GM23248 (cell line): ENCODE results near the gene SYT1. TPM values are rescaled to one million over a fixed set of nuclear protein-coding genes. Genes with fewer than 3 reads are reported as not detected.
A peak's percentile ranks its signal among the peaks of the same experiment; 100 is the strongest.

Source experiments
- DNase-seq: peaks from one replicate; pipeline ENCODE4 v3.0.0-alpha.2; 2015
- H2AFZ ChIP-seq: fragments of 200-600 bp; sonication (generic); 2 replicates; pipeline ENCODE4 v1.6.1; 2016; ENCODE audit warnings: antibody characterized with exemption
- H3F3A ChIP-seq: fragments of 200-600 bp; sonication (generic); 2 replicates; pipeline ENCODE4 v1.6.1; 2016; ENCODE audit warnings: mild to moderate bottlenecking, antibody characterized with exemption, mixed run types; ENCODE audit not compliant: insufficient read depth
- H3K27ac ChIP-seq: fragments of 200-600 bp; sonication (generic); 2 replicates; pipeline ENCODE4 v1.5.1; 2016; ENCODE audit warnings: mild to moderate bottlenecking
- H3K27me3 ChIP-seq: fragments of 200-600 bp; sonication (generic); replicated peaks from 2 replicates; pipeline ENCODE4 v1.6.1; 2016; ENCODE audit warnings: mild to moderate bottlenecking; ENCODE audit not compliant: insufficient read depth
- H3K36me3 ChIP-seq: fragments of 200-600 bp; sonication (generic); 2 replicates; pipeline ENCODE4 v1.6.1; 2016; ENCODE audit warnings: low read depth, mild to moderate bottlenecking
- H3K4me1 ChIP-seq: fragments of 200-600 bp; sonication (generic); 2 replicates; pipeline ENCODE4 v1.6.1; 2016; ENCODE audit warnings: mild to moderate bottlenecking; ENCODE audit not compliant: insufficient read depth
- H3K4me2 ChIP-seq: fragments of 200-600 bp; sonication (generic); one replicate; pipeline ENCODE4 v1.6.1; 2016; ENCODE audit warnings: mild to moderate bottlenecking; ENCODE audit not compliant: unreplicated experiment
- H3K4me3 ChIP-seq: fragments of 200-600 bp; sonication (generic); 2 replicates; pipeline ENCODE4 v1.5.1; 2016; ENCODE audit warnings: mild to moderate bottlenecking
- H3K79me2 ChIP-seq: fragments of 200-600 bp; sonication (generic); 2 replicates; pipeline ENCODE4 v1.6.1; 2016; ENCODE audit warnings: mild to moderate bottlenecking; ENCODE audit not compliant: insufficient read depth
- H3K9ac ChIP-seq: fragments of 200-600 bp; sonication (generic); 2 replicates; pipeline ENCODE4 v1.6.1; 2016; ENCODE audit warnings: mild to moderate bottlenecking
- H3K9me2 ChIP-seq: fragments of 200-600 bp; sonication (generic); 2 replicates; pipeline ENCODE4 v1.6.1; 2016; ENCODE audit warnings: mixed run types, mild to moderate bottlenecking, moderate library complexity; ENCODE audit not compliant: insufficient read depth
- H3K9me3 ChIP-seq: fragments of 200-600 bp; sonication (generic); one replicate; pipeline ENCODE4 v1.6.1; 2017; ENCODE audit warnings: low read depth
- H4K20me1 ChIP-seq: fragments of 200-600 bp; sonication (generic); 2 replicates; pipeline ENCODE4 v1.6.0; 2016; ENCODE audit not compliant: insufficient read depth
- EZH2 ChIP-seq: fragments of 200-600 bp; sonication (generic); IDR thresholded peaks from 2 replicates; pipeline ENCODE4 v1.6.1; 2018; ENCODE audit warnings: antibody characterized with exemption, mild to moderate bottlenecking; ENCODE audit not compliant: insufficient read depth, poor library complexity, severe bottlenecking
- EZH2phosphoT487 ChIP-seq: fragments of 200-600 bp; sonication (generic); IDR thresholded peaks from 2 replicates; pipeline ENCODE4 v1.6.1; 2018; ENCODE audit warnings: antibody characterized with exemption, moderate library complexity, mild to moderate bottlenecking, low read depth; ENCODE audit not compliant: insufficient read depth
- WGBS, 2 experiments: methylation state at CpG; one replicate each; pipeline ENCODE4 v1.1.6; 2015 to 2017; ENCODE audit warnings: low lambda C conversion rate in 2 of 2, low coverage in 1 of 2; ENCODE audit errors: missing lambda C conversion rate in 2 of 2; 5-methylcytosine and 5-hydroxymethylcytosine counted together
- in situ Hi-C: fragments of 300-500 bp; cut with MboI; formaldehyde crosslinking; loops from 2 replicates; pipeline ENCODE4 v1.15.0; 2020
- polyA plus RNA-seq: library from polyadenylated mRNA; unstranded; fragments of >200 nt; fragmentation: Nextera tagmentation; extraction: Ambion mirVana; gene quantifications from 2 replicates; pipeline ENCODE4 v1.2.1, GENCODE V29; 2016
- total RNA-seq: library from RNA; depleted of rRNA; stranded (reverse); fragments of >200 nt; shearing (Covaris generic); gene quantifications from 2 replicates; pipeline ENCODE4 v1.2.3, GENCODE V29; 2014

The SYT1 gene
- total and polyA plus RNA-seq, 2 experiments from 2014 or later: 1.7 to 2.4 TPM

GRCh38 chr12:79406993-79407392 lies 542.4 kb downstream of the SYT1 start:
- no peaks in the 10 kb centered on the region for H3K27me3 ChIP-seq
- peaks cover 59% of the 10 kb centered on the region for H3K4me1 ChIP-seq
- in situ Hi-C loops: loop anchor here (25.0 kb wide), 2 partner anchors 330 to 855 kb away; no protein-coding TSS in a partner anchor
- H3F3A ChIP-seq: peaks cover 46% of the 10 kb centered on the region
- H2AFZ ChIP-seq: peak overlapping the region; percentile 59; the same call in 1 of the 2 replicates
- H3K36me3 ChIP-seq: no peaks in the 10 kb centered on the region
- H4K20me1 ChIP-seq: no peaks in the 10 kb centered on the region
- no peaks in the 10 kb centered on the region for H3K9me3 ChIP-seq
- H3K4me3 ChIP-seq: no peak overlapping the region
- H3K4me2 ChIP-seq: no peak overlapping the region
- no peak overlapping the region for H3K27ac ChIP-seq
- no peaks in the 10 kb centered on the region for H3K79me2 ChIP-seq
- peak; percentile 60 for DNase-seq
- no peak for TF ChIP-seq EZH2
- no peak for TF ChIP-seq EZH2phosphoT487
- no peak overlapping the region for H3K9ac ChIP-seq
- WGBS, 2 experiments: 57 to 86% methylated on average over 1 of the region's 1 CpG
- H3K9me2 ChIP-seq: no peaks in the 10 kb centered on the region

GRCh38 chr12:79407671-79408622 lies 543.4 kb downstream of the SYT1 start:
- 33 to 43% methylated on average over 6 of the region's 6 CpGs for WGBS, 2 experiments
- Histone ChIP-seq H2AFZ (peak overlapping the region; percentile 59), H4K20me1 (no peaks in the 10 kb centered on the region), H3K4me2 (peak overlapping the region; percentile 77), H3K4me3 (peak overlapping the region; percentile 6; the same call in 1 of the 2 replicates), H3K27ac (peak overlapping the region; percentile 58), H3K9me2 (no peaks in the 10 kb centered on the region), H3K9ac (peak overlapping the region; percentile 19; the same call in 1 of the 2 replicates), H3K4me1 (peaks cover 49% of the 10 kb centered on the region), H3K27me3 (no peaks in the 10 kb centered on the region), H3K79me2 (no peaks in the 10 kb centered on the region), H3K9me3 (no peaks in the 10 kb centered on the region), H3F3A (peaks cover 40% of the 10 kb centered on the region), H3K36me3 (no peaks in the 10 kb centered on the region)
- no peak for TF ChIP-seq EZH2
- no peak for TF ChIP-seq EZH2phosphoT487
- DNase-seq: peak; percentile 90
- in situ Hi-C loops: loop anchor here (25.0 kb wide), 2 partner anchors 329 to 854 kb away; no protein-coding TSS in a partner anchor

GRCh38 chr12:79408689-79409088 lies 544.1 kb downstream of the SYT1 start:
- Histone ChIP-seq H3K9me3 (no peaks in the 10 kb centered on the region), H4K20me1 (no peaks in the 10 kb centered on the region), H3K79me2 (no peaks in the 10 kb centered on the region), H3K4me2 (peak overlapping the region; percentile 77), H3K9me2 (no peaks in the 10 kb centered on the region), H3K9ac (peak overlapping the region; percentile 19; the same call in 1 of the 2 replicates), H3K4me1 (peaks cover 45% of the 10 kb centered on the region), H3K36me3 (no peaks in the 10 kb centered on the region), H3K27me3 (no peaks in the 10 kb centered on the region), H3K4me3 (0 out of 2 replicates have a peak overlapping the region, but pooled peaks have one; percentile 6), H3F3A (peaks cover 38% of the 10 kb centered on the region), H2AFZ (peak overlapping the region; percentile 59), H3K27ac (peak overlapping the region; percentile 58)
- WGBS, 2 experiments: 78 to 82% methylated on average over 3 of the region's 3 CpGs
- in situ Hi-C loops: loop anchor here (25.0 kb wide), 2 partner anchors 329 to 854 kb away; no protein-coding TSS in a partner anchor
- DNase-seq: no peak
- TF ChIP-seq EZH2phosphoT487 (no peak), EZH2 (no peak)

- Histone ChIP-seq H2AFZ (peak overlapping the region; percentile 74), H3K4me1 (peaks cover 45% of the 10 kb centered on the region), H3K9ac (peak overlapping the region; percentile 46; the same call in 1 of the 2 replicates), H3K36me3 (no peaks in the 10 kb centered on the region), H3K27me3 (no peaks in the 10 kb centered on the region), H3K9me3 (no peaks in the 10 kb centered on the region), H3F3A (peaks cover 38% of the 10 kb centered on the region), H4K20me1 (no peaks in the 10 kb centered on the region), H3K4me2 (peak overlapping the region; percentile 77), H3K79me2 (no peaks in the 10 kb centered on the region), H3K9me2 (no peaks in the 10 kb centered on the region), H3K4me3 (peak overlapping the region; percentile 56), H3K27ac (peak overlapping the region; percentile 58)
- 0% methylated on average over 2 of the region's 2 CpGs for WGBS, 2 experiments
- TF ChIP-seq EZH2phosphoT487 (no peak), EZH2 (no peak)
- peak; percentile 70 for DNase-seq
- in situ Hi-C loops: loop anchor here (25.0 kb wide), 2 partner anchors 328 to 853 kb away; no protein-coding TSS in a partner anchor
These were observed 545.0 kb downstream of the SYT1 start for GRCh38 chr12:79409562-79409961.
